Measurements from ENCODE around the gene KEAP1.

DNA sequence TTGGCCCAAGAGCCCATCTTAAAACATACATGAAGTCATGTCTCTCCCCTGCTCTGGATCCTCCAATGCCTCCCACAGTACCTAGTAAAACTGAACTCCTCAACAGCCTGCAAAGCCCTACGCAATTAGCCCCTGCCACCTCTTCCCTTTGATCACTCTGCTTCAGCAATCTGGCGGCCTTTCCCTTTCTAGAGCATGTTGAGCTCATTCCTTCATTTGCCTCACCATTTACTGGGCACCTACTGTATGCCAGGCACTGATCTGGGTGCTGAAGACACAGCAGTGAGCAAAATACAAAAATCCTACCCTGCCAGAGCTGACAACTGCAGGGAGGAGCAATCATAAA, 2.9 kb downstream of the KEAP1 start:
- TF ChIP-seq, protein P1, sequence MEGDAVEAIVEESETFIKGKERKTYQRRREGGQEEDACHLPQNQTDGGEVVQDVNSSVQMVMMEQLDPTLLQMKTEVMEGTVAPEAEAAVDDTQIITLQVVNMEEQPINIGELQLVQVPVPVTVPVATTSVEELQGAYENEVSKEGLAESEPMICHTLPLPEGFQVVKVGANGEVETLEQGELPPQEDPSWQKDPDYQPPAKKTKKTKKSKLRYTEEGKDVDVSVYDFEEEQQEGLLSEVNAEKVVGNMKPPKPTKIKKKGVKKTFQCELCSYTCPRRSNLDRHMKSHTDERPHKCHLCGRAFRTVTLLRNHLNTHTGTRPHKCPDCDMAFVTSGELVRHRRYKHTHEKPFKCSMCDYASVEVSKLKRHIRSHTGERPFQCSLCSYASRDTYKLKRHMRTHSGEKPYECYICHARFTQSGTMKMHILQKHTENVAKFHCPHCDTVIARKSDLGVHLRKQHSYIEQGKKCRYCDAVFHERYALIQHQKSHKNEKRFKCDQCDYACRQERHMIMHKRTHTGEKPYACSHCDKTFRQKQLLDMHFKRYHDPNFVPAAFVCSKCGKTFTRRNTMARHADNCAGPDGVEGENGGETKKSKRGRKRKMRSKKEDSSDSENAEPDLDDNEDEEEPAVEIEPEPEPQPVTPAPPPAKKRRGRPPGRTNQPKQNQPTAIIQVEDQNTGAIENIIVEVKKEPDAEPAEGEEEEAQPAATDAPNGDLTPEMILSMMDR (IDR thresholded peaks at IDR 0.05) = no peak
- no peak for TF ChIP-seq POLR2A (IDR thresholded peaks at IDR 0.05)

All from thyroid gland (tissue), 4 donors.